T-helper 1 cell treated with Interleukin-12 subunit alpha and Interleukin-12 subunit beta and Interleukin-4 antibody, amounts not matched to agents 30 ng/mL and 1 ng/mL, for 36 hours (primary cell): ENCODE data around the gene MAS1L. TPM values are rescaled to one million over a fixed set of nuclear protein-coding genes. Genes with fewer than 3 reads are reported as not detected.
"Not testable (repeated sequence)": the region's sequence is repeated elsewhere in the genome, so short reads cannot be mapped to it uniquely, and the experiment has no call there.

Source experiments
- intact Hi-C: fragments of 100-400 bp; cut with micrococcal nuclease; formaldehyde crosslinking; loops from one replicate; pipeline ENCODE4 v1.15.1; 2024
- total RNA-seq: library from RNA; stranded (reverse); gene quantifications from 2 replicates; pipeline ENCODE4 v1.2.3, GENCODE V29; 2022

MAS1L gene
- total RNA-seq, 1 donor from 2014 or later, result not detected

DNA sequence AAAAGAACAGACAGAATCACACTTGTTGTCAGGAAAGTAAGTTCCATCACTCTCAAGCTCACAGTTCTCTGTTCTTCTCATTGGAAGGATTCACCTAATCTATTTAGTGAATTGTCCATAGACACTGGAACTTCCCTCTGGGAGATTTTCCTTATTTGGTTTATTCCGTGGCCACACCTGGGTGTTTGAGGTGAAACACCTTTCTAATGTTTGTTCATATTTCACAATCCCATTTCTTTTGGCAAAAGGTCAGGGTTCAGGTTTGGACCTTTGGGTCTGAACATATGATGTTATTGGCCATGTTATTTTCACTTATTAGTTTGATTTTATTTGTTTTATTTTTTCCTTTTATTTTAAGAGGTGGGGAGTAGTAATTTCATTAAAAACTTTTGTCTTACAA lies 4.0 kb downstream of the MAS1L start:
- intact Hi-C loops, result no loop called here

DNA sequence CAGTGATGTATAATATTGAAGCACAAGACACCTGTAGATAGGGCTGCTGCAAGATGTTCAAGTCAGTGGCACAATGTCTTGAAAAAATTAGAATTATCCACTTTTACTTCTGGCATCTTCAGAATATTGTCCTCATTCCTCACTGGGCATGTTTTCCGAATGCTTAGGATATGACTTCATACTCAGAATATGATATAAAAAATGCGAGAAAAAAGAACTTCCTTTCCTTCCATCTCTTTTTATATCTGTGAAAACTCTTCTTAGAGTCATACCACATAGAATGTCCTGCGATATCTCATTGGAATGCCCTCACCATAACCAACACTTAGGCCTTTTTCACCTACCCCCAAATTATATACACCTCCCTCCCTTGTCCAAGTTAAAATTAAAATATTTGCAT lies 4.6 kb downstream of the MAS1L start:
- intact Hi-C loops, result no loop called here

DNA sequence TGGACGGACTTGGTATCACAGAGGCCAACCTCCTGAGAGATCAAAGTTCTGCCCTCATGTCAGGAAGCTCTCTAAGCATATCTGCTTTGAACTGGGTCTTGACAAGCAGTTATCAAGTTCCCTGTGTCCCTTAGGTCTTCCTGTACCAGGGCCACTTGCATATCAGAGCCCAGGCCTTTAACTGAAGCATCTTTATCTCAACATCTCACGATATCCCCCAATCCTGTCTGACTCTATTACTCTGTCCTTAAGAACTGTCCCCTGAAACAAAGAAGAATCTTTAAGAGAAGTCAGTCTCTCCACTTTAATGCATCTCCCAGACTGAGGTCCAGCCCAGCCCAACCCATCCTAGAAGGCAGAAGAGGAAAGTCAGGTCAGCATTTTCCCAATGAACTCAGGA lies 8.2 kb downstream of the MAS1L start:
- intact Hi-C loops, result no loop called here

DNA sequence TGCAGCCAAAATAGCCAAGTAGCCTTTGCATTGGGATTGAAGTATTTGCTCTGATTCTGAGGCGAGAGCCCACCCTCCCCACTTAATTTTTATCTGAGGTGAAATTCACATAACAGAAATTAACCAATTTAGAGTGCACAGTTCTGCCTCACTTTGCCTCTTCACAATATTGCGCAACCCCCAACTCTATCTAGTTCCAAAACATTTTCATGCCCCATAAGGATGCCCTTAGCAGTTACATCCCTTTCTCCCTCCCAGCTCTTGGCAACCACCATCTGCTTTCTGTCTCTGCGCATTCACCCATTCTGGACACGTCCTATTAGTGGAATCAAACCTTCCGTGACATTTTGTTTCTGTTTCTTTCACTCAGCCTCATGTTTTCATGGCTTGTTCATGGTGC lies 9.0 kb downstream of the MAS1L start:
- intact Hi-C loops, result no loop called here

DNA sequence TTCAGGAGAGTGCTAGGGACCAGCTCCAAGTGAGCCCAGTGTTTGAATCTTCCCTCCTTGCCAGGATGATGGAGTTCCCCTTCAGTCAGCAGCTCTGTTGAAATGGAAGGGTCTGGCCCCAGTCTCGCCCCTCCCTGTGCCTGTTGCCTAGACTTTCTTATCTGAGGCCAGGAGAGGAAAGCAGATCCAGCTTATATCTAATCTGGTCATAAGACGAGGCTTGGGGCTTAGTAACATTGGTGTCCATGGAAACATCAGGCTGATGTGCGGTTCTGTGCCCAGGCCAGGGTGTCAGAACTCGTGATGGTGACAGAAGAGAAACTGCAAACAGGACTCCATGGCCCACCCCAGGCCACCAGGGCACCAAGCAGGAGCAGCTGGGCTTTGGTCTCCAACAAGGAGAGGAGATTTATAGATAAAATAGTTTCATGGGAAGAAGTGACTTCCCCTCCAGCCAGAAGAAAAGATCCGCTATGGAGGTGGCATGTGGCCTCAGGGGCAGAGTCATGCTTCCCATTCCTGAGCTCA lies 9.8 kb downstream of the MAS1L start:
- intact Hi-C loops, result no loop called here

DNA sequence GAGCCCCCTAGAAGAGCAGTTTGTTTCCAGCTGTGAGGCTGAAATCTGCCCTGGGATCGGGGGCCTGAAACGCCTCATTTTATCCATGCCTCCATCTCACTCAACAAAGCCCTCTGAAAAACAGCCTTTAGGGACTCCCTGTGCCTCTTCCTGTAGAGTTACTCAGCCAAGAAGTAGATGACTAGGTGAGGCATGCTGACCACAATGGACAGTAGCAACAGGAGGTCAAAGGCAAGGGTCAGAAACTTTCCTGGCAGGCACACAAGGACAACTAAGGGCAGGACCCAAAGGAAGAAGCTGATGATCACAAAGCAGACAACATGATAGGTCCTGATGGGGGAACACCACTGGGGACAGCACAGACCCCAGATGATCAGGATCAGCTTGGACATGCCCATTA lies 12.8 kb downstream of the MAS1L start:
- intact Hi-C loops, result no loop called here

DNA sequence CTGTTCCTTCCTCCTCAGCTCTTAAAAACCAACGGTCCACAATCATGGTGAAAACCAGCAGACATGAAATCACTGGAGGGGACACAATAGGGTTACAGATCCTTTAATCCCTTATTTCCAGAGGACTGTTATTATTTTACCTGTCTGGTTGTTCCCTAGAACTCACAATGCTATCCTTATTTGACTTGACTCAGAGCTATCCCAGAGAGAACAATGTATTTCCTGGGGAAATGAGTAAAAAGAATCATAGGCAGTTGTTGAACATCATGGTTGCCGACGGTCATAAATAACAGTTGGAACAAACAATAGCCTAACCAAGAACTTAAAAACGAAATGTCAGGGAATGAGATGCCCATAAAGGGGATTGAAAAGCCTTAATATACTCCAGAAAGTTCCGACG lies 21.5 kb downstream of the MAS1L start:
- intact Hi-C loops, result no loop called here

DNA sequence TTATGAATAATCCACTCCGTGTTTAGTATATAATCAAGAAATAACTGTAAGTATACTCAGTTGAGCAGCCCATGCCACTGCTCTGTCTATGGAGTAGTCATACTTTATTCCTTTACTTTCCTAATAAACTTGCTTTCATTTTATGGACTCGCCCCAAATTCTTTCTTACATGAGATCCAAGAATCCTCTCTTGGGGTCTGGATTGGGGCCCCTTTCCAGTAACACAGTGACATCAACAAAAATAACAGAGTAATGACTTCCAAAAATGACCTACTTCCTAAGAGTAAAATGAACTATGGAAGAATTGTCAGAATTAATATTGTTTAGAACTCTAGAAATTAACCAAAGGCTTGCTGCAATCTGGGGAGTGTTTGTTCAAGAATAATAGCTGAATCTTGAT lies 22.0 kb downstream of the MAS1L start:
- intact Hi-C loops, result no loop called here

DNA sequence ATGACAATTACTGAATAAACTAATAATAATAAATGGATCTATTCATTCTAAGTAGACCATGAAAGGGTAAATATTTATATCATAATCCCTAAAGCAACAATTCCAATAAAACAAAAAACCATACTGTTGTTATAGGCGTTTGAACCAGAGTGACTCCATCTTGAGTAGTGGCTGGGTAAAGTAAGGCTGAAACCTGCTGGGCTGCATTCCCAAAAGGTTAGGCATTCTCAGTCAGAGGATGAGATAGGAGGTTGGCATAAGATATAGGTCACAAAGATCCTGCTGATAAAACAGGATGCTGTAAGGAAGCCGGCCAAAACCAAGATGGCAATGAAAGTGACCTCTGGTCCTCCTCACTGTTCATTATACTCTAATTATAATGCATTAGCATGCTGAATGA lies 22.5 kb downstream of the MAS1L start:
- intact Hi-C loops, result no loop called here

DNA sequence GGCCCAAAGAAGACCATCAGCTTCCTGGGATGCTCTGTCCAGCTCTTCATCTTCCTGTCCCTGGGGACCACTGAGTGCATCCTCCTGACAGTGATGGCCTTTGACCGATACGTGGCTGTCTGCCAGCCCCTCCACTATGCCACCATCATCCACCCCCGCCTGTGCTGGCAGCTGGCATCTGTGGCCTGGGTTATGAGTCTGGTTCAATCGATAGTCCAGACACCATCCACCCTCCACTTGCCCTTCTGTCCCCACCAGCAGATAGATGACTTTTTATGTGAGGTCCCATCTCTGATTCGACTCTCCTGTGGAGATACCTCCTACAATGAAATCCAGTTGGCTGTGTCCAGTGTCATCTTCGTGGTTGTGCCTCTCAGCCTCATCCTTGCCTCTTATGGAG lies 25.7 kb downstream of the MAS1L start:
- intact Hi-C loops, result no loop called here

DNA sequence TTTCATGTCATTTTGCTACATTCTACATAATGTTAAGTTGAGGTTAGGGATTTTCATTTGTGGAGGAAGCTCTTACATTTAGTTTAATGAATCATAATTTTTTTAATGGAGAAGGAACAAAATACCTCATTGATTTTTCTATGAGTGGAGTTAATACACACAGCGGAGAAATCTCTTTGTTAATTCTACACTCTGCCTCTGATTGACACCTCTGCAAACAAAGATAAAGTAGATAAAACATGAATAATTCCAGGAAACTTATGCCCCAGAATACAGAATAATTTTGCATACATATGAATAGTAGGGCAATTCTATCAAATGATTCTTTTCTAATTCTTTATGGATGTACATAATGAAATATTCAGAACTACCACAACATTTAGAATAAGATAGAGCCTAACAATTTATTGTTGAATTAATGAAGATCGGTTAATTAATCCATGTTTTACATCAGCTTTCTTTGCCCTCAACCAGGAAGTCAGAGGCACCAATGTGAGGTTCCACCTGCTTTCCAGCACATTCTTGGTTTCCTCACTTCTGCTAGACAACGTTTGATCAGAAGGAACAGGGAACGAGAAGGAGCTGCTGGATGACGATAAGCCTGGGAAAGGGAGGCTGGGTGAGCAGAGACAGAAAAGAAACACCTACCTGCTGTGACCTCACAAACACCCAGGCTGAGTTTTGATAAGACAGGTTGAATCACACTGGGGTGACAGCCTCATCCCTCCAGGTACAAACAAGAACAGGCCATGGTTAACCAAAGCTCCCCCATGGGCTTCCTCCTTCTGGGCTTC lies 26.5 kb downstream of the MAS1L start:
- intact Hi-C loops, result no loop called here

DNA sequence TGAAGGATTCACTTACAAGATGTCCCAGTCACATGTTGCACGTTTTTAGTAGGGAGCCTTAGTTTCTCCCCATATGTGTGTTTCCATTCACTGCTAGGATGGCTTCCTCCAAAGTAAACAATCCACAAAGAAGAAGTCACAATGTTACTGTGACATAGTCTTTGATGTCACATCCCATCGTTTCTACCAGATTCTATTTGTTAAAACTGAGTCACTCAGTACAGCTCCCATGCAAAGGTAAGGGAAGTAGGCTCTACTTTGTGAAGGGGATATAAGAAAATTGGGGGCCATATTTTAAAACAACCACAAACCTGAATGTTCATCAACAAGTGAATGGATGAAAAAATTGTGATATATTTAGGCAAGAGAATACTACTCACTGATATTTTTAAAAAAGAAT lies 30.8 kb downstream of the MAS1L start, which contains the start of the genes OR11A1 and OR2H1:
Gene OR11A1, minus strand, starts transcription at position 101 of the 400 bp plus-strand sequence. CDS start 29,430 bp downstream, outside the sequence.
Gene OR2H1, plus strand, starts transcription at position 185 of the 400 bp plus-strand sequence. CDS start 4,615 bp downstream, outside the sequence.
- intact Hi-C loops, result no loop called here

DNA sequence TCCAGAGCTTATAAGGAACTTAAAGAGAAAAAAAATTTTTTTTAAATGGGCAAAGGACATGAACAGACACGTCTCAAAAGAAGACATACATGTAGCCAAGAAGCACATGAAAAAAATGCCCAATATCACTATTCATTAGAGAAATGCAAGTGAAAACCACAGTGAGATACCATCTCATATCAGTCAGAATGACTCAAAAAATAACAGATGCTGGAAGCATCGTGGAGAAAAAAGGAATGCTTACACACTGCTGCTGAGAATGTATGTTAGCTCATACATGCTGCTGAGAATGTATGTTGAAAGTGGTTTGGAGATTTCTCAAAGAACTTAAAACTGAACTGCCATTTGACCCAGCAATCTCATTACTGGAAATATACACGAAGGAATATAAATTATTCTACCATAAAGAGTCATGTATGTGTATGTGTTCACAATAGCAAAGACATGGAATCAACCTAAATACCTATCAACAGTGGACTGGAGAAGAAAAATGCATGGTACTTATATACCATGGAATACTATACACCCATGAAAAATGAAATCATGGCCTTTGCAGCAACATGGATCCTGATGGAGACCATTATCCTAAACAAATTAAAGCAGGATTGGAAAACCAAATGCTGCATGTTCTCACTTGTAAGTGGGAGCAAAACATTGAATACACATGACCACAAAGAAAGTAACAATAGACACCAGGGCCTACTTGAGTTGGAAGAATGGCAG lies 36.1 kb downstream of the MAS1L start:
- intact Hi-C loops, result no loop called here

DNA sequence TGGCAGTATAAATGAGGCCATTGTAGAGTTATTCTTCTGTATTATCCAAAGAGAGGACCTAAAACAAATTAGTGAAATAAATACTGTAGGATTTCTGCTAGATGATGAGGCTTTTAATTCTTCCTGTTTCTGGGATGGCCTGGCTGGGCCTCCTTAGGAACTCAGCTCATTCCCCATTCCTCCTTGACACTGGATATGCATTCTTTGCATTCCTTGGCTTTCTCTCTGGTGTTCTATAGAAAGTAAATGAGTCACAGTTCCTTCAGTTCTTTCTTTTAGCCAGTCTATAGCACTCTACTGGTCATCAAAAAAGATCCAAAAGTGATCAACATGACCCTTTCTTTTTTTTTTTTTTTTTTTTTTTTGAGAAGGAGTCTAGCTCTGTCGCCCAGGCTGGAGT lies 40.1 kb downstream of the MAS1L start:
- intact Hi-C loops, result no loop called here

DNA sequence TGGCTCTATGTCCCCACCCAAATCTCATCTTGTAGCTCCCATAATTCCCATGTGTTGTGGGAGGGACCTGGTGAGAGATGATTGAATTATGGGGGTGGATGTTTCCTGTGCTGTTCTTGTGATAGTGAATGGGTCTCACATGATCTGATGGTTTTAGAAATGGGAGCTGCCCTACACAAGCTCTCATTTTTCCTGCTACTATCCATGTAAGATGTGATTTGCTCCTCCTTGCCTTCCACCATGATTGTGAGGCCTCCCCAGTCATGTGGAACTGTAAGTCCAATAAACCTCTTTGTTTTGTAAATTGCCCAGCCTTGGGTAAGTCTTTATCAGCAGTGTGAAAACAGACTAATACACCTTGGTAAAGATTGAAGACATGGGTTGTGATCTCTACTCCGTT lies 43.7 kb downstream of the MAS1L start:
- intact Hi-C loops, result not testable (repeated sequence)

DNA sequence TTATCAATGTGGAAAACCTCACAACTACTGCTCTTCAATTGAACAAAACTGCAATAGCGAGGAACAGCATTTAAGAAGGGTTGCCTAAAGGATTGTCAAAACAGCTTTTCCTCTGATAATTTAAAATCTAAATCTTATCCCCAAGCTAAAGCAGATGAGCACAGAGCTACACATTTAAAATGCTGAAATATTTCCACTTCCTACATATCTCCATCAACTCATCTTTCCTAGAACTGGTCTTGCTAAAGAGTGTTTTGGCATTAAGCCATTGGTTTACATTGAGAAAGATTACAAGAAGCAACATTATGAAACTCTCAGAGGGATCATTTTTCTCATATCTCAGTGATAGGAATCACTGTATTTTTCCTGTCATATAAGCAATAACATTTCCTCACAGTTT lies 45.0 kb downstream of the MAS1L start:
- intact Hi-C loops, result no loop called here

DNA sequence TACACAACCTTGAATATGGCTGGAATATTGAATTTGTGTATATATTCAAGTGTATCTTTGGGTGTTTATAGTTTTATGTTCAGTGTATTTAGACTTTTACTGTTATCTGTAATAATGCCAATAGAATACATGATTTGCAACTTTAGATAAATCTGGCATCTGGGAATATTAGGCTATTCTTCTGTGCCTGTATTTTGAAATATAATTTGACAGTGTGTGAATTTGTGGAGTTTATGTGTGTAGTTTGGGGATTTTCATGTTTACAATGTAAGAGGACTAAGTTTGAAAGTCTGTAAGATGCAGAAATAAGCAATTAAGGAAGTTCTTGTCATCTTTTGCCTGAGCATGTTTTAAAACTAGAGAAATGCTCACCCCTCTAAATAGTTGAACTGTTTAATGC lies 48.8 kb downstream of the MAS1L start, which contains the start of gene OR10C1:
Gene OR10C1, plus strand, starts transcription at position 301 of the 400 bp plus-strand sequence. CDS start 710 bp downstream, outside the sequence.
- intact Hi-C loops, result no loop called here

DNA sequence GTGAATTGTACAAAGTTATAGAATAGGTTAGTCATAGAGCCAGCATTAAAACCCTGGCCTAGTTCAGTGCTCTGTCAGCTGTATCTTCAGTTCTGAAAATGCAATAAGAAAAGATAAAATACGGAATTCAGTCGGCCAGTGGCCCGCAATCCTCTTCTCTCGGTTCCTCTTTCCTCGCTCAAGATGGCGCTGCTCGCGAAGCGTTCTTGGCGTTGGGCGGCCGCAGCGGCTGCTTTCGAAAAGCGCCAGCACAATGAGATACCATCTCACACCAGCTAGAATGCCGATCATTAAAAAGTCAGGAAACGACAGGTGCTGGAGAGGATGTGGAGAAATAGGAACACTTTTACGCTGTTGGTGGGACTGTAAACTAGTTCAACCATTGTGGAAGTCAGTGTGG lies 51.0 kb downstream of the MAS1L start:
- intact Hi-C loops, result not testable (repeated sequence)
